Activated CD8-positive, alpha-beta memory T cell treated with anti-CD3 and anti-CD28 coated beads for 24 hours (primary cell): ENCODE results near the gene IPO5.
A peak's percentile ranks its signal among the peaks of the same experiment; 100 is the strongest.
"Not testable (repeated sequence)": the region's sequence is repeated elsewhere in the genome, so short reads cannot be mapped to it uniquely, and the experiment has no call there.

Experiments
- DNase-seq: peaks from one replicate; pipeline ENCODE4 v3.0.0-alpha.2; 2020

IPO5 gene

DNA sequence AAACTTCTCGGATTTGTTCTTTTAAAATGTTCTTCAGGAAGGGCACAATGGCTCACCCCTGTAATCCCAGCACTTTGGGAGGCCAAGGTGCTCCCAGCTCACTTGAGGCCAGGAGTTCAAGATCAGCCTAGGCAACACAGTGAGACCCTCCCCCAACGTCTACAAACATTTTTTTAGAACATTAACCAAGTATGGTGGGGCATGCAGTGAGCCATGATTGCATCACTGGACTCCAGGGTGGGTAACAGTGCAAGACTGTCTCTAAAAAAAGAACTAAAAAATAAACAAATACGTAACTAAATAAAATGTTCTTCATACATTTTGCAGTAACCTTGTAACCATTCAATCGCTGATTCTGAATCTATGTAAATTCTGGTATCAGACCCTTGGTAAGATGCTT lies 2.1 kb upstream of the IPO5 start:
- no peak for DNase-seq

DNA sequence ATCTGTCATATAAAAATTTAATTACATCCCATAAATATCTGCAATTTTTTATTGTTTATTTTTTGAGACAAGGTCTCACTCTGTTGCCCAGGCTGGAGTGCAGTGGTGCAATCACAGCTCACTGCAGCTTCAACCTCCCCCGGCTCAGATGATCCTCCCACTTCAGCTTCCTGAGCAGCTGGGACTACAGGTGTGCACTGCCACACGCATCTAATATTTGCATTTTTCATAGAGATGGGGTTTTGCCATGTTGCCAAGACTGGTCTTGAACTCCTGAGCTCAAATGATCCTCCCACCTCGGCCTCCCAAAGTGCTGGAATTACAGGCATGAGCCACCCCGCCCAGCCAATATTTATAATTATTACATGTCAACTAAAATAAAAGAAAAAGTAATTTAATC lies 644 bp upstream of the IPO5 start:
- not testable (repeated sequence) for DNase-seq

DNA sequence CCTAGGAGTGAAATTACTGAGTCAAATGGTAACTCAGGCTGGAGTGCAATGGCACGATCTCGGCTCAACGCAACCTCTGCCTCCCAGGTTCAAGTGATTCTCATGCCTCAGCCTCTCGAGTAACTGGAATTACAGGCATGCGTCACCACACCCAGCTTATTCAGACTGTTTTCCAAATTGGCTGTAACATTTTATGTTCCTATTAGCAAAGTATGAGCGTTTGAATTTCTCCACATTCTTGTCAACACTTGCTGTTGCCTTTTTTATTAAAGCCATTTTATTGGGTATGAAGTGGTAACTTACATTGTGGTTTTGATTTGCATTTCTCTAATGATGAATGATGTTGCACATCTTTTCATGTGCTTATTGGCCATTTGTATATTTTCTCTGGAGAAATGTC lies 7.9 kb downstream of the IPO5 start:
- DNase-seq = no peak

DNA sequence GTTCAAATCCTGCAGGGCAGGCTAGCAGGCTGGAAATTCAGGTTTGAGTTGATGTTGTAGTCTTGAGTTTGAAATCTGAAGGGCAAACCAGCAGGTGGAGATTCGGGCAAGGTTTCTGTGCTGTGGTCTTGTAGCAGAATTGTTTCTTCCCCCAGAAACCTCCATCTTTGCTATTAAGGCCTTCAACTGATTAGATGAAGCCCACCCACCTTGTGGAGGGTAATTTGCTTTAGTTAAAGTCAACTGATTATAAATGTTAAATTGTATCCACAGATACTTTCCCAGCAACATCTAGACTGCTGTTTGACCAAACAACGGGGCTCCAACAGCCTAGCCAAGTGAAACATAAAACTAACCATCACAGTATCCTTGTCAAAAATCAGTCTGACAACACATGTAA lies 9.4 kb downstream of the IPO5 start:
- no peak for DNase-seq

DNA sequence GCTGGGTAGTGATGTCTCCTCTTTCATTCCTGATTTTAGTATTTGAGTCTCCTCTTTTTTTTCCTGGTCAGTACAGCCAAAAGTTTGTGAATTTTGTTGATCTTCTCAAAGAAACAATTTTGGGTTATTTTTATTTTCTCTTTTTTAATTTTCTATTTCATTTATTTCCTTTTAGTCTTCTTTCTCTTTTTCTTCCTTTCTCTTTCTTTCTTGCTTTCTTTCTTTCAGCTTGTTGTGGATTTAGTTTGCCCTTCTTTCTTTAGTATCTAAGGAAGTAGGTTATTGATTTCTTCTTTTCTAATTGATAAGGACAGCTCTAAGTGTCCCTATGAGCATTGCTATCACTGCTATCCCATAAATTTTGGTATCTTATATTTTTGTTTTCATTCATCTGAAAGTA lies 13.8 kb downstream of the IPO5 start:
- DNase-seq = no peak

DNA sequence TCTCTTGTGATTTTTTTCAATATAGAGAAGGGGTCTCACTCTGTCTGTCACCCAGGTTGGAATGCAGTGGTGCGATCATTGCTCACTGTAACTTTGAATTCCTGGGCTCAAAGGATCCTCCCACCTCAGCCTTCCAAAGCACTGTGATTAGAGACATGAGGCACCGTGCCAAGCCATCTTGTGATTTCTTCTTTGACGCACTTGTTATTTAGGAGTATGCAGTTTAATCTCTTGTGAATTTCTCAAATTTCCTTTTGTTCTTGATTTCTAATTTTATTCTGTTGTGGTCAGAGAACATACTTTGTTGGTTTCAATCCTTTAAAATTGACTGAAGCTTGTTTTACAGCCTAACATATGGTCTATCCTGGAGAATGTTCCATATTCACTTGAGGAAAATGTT lies 14.5 kb downstream of the IPO5 start:
- DNase-seq = no peak

DNA sequence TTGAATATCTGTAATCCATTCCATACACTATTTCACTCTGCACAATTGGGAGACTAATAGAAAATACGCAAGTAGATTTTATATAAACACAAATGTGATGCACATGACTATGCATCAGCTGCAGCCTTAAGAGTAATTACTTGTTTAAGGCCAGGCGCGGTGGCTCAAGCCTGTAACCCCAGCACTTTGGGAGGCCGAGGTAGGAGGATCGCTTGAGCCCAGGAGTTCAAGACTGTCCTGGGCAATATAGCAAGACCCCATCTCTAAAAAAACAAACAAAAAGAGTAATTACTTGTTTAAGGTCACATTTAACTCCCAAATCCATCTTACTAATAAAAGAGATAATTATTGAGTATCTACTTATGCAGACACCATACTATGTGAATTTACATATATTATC lies 18.0 kb downstream of the IPO5 start:
- DNase-seq = no peak

DNA sequence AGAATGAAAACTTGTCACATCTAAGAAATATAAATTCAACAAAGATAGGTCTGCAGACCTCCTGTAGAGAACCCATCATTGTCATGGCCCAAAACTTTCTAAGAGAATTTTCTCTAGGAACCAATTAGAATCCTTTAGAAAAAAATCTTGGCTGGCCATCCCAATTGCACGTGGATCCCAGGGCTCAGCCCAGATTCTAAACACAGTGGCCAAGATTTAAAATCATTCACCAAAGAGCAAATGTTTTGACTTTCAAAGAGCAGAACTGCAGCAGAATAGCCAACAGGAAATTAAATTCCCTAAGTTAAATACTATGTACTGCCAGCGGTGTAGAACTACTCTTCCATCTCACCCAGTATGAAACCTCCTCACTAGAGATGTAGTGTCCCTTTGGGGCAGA lies 21.3 kb downstream of the IPO5 start:
- DNase-seq = no peak

DNA sequence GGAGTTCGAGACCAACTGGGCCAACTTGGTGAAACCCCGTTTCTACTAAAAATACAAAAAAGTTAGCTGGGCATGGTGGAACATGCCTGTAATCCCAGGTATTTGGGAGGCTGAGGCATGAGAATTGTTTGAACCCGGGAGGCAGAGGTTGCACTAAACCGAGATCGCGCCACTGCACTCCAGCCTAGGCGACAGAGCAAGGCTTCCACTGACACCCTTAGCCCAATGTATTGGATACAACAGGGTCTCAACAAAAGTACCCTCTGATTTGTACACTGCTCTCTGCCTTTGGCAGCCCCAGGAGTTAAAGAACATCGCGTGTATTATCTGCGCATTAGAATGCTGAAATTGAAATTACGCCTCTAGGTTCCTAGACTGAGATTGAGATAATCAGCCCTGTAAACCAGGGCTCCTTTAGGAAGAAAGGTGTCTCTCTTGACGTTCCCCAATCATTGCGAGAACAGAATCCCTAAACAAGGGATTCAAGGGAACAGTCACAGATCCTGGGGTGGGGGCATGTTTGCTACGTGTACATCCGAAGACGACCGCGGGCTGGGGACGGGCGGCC lies 21.9 kb downstream of the IPO5 start:
- peak; percentile 58 for DNase-seq

DNA sequence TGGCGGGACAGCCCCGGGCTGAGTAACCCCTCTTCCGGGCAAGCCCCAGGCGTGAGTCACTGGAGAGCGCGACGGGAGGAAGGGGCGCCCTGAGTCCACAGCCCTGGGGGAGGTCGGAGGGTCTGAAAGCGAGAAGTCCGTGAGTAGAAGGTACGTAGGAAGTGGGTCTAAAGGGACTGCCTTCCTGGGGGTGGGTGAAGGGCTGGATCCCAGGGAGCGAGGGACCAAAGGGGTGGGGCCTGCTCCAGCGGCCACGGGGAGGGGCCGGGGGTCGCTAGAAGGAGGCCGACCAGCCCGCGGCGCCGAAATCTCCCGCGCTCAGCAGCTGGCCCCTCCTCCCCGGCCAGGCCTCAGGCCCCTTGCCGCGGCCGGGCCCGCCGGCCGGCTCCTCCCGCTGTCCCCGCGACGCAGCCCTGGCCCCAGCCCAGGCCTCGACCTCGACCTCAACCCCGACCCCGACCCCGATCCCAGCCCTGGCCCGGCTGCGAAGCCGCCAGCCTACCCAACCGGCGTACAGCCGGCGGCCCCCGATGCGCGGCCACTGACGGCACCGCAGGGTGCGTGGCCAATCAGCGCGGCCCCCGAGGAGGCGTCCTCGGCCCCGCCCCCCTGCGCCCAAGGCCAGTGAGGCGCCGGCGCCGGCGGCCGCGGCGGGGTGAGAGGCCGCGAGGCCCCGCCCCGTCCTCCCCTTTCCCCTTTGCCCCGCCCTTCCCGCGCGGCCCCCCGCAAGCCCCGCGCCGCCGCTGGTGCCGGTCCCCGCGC lies 22.6 kb downstream of the IPO5 start:
- peak; percentile 95 for DNase-seq

DNA sequence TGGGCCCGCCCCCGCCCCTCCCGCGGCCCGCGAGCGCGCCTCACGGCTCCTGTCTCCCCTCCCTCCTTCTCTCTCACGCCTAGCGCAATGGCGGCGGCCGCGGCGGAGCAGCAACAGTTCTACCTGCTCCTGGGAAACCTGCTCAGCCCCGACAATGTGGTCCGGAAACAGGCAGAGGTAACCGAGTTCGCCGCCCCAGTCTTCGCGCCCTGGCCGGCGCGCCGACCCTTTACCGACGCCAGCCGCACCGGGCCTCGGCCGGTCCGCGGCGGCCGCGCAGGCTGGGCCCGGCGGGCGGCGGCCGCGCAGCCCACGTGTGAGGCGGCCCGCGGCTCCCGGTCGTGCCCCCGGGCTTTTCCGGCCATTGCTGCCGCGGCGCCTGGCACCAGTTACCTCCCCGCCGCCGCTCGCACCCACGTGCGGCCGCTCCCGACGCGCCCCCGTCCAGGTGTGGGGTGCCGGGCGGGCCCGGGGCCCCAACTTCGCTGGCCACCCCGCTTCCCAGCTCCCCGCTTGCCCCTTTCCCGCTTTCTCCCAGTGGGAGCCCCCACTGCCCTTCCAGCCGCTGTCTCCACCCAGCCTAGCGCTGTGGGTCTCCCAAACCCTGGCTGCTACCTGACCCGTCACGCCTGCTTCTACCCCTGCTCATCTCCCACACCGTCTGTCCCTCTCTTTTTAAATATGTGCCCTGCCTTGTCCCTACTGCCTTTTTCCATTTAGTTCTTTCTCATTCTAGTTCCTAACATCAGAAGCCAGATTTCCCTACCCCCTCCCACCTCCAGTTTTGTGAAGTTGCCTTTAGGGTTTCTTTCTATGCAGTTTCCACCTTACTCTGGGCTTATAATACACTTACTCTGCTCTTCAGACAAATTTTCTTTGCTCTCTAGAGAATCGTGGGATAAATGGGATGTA lies 23.4 kb downstream of the IPO5 start:
- DNase-seq = no peak

DNA sequence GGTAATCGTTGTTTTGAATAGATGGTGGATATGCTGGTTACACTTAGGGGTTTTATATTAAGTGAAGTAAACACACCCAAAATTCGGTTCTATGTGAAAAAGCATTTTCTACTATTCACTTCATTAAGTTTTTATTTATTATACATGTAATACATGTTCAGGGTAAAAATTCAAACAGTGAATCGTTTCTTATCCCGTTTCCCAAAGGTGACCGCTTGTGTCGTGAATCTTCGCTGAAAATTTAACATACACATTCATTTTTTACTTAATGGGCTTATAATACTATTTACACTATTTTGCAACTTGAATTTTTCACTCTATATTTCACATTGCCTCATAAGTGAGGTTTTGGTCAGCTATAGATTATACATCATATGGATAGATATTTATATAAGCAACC lies 24.5 kb downstream of the IPO5 start:
- no peak for DNase-seq

DNA sequence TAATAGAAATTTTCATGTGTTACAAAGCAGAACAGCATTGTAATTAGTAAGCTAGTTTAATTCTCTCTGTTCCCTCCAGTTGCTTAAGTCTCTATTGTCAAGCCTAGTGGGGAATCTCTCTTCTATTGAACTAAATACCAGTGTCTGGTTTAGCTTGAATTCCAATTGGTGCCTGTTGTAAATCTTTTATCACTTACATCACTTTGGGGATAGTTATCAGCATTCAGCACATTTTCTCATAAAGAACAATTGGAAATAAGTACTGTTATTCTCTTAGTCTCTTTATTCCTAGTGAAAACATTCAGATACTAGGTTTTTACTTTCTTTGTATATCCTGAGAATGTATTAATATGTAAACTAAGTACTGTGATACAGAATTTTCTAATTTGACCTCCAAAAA lies 25.2 kb downstream of the IPO5 start:
- no peak for DNase-seq

DNA sequence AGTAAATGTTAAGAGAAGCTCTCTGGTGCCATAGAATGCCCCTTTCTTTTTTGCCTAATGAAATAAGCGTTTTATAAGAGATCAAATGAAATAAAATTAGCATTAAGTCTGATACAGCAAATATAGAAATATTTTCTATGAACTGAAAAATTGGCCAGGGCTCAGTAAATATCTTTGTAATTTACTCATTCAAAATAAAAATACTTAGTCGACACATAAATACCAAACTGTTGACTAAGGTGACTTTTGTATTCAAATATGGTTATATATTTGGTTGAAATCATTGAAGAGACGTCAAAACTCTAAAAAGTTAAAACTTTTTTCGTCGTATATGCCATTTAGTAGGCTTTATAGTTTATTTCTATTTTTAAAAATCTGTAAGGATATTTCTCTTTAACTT lies 25.6 kb downstream of the IPO5 start:
- DNase-seq = no peak

DNA sequence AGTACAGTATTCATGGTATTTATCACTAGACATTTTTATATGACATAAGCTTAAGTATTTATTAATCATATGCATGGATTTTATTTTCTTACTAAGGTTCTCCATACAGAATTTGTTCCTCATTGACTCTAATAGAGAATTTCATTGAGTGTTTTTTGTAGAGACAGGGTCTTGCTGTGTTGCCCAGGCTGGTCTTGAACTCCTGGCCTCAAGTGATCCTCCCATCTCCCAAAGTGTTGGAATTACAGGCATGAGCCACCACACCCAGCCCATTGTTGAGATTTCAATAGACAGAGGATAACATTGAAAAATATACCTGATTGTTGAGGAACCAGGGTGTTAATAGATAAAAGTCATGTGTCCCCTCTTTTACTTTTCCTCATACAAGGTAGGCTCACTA lies 26.1 kb downstream of the IPO5 start:
- no peak for DNase-seq

DNA sequence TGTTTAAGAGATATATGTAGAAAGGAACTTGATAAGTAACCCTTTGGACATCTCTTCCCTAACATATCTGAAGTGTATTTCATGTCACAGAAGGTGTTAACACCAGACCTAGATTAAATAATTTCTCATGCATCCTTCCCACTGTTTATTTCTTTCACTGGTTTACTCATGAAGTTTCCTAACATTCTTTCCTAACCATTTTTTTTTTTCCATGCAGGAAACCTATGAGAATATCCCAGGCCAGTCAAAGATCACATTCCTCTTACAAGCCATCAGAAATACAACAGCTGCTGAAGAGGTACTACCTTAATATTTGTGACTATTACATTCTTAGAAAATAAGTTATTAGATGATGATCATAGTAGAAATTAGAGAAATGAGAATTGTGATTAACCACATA lies 28.8 kb downstream of the IPO5 start:
- DNase-seq = no peak

DNA sequence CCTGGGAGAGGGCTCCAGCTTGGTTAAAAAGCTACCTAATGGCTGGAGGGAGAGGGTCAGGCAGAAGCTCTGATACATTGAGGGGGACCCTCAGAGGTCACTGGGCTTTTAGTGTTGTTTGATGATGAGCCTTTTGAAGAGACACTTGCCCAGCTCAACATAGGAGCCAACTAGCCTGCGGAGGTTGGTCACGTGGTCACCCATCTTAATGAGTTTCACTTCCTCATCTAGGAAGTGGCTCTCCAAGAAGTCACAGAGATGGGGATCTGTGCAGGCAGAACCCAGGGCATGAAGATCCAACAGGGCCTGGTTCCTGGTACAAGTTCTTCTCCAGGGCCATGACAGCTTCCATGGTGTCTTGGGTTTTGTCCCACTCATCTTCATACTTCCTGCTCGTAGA lies 33.4 kb downstream of the IPO5 start:
- no peak for DNase-seq

DNA sequence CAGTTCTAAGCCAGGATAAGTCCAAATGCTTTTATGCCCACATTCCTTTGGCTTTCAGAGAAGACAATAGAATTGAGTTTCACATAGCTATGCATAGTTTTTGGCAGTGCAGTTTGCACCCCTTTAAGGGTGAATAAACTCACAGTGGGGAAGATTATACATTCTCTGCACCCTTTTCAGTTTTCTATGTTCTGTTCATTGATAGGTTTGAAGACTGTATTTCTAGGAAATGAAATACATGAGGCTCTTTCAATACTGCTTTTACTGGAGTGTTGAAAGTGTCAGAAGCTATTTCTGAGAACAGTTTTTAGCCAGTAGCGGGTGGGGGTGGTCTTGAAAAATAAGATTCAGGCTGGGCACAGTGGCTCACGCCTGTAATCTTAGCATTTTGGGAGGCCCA lies 46.2 kb downstream of the IPO5 start:
- no peak for DNase-seq

DNA sequence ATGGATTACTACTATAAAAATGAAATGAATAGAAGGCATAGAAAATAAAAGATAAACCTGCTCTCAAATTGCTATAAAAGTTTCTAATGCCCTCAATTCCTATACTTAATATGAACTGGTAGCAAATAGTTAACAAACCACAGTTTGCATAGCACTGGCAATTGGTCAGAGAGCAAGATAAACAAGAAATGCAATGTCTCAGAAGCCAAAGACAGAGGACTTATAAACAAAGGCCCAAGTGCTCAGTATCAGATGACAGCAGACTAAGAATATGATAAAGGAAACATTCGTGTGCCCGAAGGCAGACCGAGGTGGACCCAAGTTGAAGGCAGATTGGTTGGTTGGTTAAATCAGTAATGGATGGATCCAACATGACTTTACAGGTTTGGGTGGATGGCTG lies 50.6 kb downstream of the IPO5 start:
- no peak for DNase-seq

DNA sequence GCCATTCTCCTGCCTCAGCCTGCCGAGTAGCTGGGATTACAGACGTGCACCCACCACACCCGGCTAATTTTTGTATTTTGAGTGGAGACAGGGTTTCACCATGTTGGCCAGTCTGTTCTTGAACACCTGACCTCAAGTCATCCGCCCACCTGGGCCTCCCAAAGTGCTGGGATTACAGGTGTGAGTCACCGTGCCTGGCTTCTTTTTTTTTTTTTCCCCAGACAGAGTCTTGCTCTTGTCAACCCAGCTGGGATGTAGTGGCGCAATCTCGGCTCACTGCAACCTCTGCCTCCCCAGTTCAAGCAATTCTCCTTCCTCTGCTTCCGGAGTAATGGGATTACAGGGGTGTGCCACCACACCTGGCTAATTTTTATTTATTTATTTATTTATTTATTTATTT lies 51.5 kb downstream of the IPO5 start:
- not testable (repeated sequence) for DNase-seq

DNA sequence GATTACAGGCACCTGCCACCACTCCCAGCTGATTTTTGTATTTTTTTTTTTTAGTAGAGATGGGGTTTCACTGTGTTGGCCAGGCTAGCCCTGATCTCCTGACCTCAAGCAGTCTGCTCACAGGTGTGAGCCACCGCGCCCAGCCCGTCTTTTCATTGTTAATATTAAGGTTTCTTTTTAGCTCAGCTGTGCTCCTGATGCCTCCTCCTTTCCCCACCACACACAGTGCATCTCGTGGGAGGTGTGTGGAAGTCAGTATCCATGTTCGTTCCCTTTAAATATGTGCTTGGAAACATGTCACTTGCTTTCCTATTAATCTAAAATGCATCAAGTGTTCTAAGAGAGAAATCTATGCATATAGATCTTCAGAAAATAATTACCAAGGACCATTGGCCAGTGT lies 53.5 kb downstream of the IPO5 start:
- no peak for DNase-seq

DNA sequence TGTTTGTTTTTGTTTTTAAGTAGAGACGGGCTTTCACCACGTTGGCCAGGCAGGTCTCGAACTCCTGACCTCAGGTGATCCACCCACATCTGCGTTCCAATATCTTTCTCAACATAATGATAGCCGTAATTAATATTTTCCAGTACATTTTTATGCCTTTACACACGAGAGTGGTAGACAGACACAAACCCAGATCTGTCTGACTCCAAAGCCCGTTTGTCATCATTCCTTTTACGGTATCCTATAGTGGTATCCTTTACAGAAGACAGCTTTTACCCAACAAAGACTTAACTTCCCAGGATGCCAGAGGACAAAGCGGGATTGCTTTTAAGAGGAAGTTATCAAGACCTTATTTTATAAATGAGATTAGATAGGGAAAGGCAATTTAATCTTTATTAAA lies 59.8 kb downstream of the IPO5 start:
- no peak for DNase-seq

DNA sequence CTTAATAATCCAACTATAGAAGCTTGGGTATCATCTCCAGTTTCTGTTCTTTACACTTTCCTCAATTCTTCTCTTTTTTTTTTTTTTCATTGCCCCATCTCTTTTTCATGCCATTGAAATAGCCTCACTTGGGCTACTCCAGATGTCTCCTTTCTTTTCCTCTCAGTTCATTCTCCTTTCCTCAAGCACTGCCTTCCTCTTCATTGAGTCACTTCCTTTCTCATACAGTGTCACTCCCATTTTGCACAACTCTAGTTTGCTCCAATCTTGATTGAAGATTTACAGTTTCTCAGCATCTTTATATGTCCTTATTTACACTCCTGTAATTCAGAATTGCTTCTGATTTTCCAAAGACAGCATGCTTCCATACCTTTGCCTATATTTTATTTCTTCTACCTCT lies 61.3 kb downstream of the IPO5 start:
- no peak for DNase-seq

DNA sequence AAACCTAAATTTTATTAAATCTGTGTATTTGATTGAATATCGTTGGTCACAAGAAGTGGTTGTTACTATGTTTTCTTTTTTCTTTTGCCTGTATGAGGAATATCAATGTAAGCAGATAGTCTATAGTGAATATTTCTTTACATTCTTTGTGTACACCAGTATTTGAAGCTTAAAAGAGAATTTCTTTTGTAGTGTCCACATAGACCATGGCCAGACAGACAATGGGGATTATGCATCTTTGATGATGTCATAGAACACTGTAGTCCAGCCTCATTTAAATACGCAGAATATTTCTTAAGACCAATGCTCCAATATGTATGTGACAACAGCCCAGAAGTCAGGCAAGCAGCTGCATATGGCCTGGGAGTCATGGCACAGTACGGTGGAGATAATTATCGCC lies 64.8 kb downstream of the IPO5 start:
- DNase-seq = no peak
